Measurements from ENCODE around the gene CLDN10.

The CLDN10 gene

GRCh38 chr13:95540888-95541287 is 11.6 kb upstream of the CLDN10 start:
- no peak for TF ChIP-seq CTCF (IDR thresholded peaks at IDR 0.05; ENCODE audit: insufficient read depth, missing control alignments)
- DNase-seq (ENCODE audit: insufficient read length, low spot score) = no peak
- FAIRE-seq = no peak

DNA sequence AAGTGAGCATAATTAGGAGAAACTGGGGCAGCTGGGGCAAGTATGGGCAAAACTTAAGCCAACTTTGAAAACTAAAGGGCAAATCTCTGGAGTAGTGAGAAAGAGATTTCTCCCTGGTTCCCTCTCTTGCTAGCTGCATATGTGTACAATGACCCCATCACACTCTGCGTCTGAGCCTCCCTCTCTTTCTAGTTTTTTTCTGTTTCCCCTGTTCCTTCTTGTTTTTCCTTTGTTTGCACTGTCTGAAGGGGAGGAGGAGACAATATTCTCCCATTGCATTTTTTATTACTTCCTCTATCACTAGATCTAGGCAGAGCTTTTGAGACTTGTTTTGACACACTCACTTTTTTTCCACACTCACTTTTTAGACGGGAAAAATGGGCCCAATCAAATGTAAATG is 11.2 kb upstream of the CLDN10 start:
- FAIRE-seq = no peak
- no peak for TF ChIP-seq CTCF (IDR thresholded peaks at IDR 0.05; ENCODE audit: insufficient read depth, missing control alignments)
- DNase-seq (ENCODE audit: insufficient read length, low spot score) = no peak

DNA sequence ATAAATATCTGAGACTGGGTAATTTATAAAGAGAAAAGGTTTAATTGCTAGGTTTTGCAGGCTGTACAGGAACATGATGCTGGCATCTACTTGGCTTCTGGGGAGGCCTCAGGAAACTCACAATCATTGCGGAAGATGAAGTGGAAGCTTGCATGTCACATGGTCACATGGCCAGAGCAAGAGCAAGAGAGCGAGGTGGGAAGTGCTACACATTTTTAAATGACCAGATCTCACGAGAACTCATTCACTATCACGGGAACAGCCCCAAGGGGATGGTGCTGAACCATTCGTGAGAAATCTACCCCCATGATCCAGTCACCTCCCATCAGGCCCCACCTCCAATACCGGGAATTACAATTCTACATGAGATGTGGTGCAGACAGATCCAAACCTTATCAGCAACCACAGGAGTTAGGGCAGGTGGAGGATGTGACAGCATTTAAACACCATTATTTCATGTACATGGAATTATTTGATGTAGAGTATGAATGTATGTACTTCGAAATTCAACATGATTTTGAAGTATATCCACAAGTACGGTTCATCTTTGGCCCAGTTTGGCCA is 10.5 kb upstream of the CLDN10 start:
- no peak for TF ChIP-seq CTCF (IDR thresholded peaks at IDR 0.05; ENCODE audit: insufficient read depth, missing control alignments)
- DNase-seq (ENCODE audit: insufficient read length, low spot score) (no peak), FAIRE-seq (no peak)

DNA sequence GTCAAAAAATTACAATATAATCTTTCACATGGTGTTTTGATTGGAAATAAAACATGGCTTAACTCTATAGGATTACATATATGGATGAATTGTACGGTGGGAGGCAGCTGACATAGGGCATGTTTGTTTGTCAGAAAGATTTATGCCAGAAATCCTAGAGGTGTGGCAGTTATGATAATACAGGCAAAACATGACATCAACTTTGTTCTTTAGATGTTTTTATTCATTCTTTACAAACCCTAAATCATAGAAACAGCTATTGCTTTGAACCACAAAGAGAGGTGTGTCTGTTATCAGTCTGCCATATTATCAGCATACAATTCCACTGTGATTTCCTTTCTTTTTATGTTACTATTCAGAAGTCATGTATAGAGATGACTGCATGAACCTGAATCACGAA is 8.2 kb upstream of the CLDN10 start:
- FAIRE-seq (no peak), DNase-seq (ENCODE audit: insufficient read length, low spot score) (no peak)
- TF ChIP-seq CTCF (IDR thresholded peaks at IDR 0.05; ENCODE audit: insufficient read depth, missing control alignments) = no peak

GRCh38 chr13:95546919-95547318 is 5.6 kb upstream of the CLDN10 start:
- no peak for FAIRE-seq
- DNase-seq (ENCODE audit: insufficient read length, low spot score) = no peak
- no peak for TF ChIP-seq CTCF (IDR thresholded peaks at IDR 0.05; ENCODE audit: insufficient read depth, missing control alignments)

DNA sequence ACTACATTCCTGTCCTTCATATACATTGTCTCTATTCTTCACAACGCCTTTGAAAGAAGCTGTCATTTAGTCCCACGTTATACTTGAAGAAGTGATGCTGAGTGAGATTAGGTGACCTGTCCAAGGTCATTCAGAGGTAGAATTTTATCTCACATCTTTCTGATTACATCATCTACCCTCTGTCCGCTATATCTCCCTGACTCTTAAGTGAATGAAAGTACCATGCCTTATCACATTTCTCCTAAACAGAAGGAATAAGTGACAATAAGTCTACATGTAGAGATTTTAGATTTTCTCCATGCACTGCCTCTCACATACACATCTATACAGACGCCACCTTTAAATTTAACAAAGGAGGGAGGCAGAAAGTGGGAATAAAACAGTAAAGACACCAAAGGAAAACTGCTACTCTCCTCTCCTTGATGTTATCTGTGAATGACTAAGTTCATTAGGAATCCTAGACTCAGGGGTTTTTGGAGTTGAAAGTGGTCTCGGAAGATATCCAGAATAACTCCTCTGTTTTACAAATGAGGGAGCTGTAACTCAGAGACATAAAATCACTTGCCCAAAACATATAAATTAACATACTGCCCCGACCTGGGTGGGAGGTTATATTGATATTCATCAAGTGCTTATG is 4.9 kb upstream of the CLDN10 start:
- no peak for TF ChIP-seq CTCF (IDR thresholded peaks at IDR 0.05; ENCODE audit: insufficient read depth, missing control alignments)
- FAIRE-seq = no peak
- no peak for DNase-seq (ENCODE audit: insufficient read length, low spot score)

DNA sequence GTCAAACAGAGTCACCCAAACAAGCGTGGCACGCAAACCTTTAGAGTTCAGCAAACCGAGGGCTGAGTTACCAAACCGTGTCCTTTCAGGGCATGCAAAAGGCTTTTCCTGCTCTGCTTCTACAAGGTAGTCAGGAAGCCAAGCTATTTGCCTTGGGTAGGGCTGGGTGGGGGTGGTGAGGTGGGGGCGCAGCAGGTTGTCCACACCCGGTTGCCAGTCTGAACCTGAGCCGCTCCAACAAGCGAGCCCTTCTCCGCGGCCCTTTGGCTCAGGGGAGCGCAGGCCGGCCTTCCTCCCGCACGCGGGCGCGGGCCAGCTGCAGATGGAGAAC is 347 bp upstream of the CLDN10 start:
- TF ChIP-seq CTCF (IDR thresholded peaks at IDR 0.05; ENCODE audit: insufficient read depth, missing control alignments) = no peak
- FAIRE-seq (no peak), DNase-seq (ENCODE audit: insufficient read length, low spot score) (no peak)

All from D721Med (cell line).